ENCODE results near the gene ZNF423. TPM values are rescaled to one million over a fixed set of nuclear protein-coding genes. Genes with fewer than 3 reads are reported as not detected.

Gene ZNF423
- total RNA-seq, 4 donors from 2014 or later = 4.1 to 20.2 (median 10.3) TPM

DNA sequence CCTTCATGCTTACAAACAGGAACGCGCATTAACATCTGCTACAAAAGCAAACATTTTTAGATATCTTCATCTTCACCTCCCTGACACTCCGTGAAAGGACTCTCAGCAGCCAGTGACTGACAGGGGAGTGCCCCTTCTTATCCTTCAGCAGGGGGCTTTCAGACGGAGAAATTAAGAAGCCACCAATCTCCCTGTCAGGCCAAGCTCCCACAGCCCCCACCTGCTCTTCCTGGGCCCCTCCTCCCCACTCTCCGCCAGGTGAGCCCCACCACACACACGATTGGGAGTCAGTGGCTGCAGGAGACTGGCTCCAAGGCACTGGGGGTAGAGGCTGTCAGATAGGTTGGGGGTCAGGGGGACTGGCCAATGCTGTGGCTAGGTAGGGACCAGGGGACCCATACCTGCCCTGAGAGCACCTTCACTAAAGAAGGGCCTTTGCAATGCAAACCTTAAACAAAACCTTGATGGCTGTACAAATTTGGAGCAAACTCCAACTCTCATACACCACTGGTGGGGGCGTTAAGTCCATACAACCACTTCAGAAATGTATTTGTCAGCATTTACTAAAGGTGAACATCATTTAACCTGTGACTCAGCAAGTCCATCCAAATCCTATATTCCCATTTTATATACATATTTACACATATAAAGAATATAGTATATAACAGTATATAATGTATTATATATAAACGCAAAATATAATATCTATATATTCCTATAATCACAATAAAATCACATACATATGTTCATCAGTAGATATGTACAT, 232.2 kb downstream of the ZNF423 start:
- TF ChIP-seq, protein P1, sequence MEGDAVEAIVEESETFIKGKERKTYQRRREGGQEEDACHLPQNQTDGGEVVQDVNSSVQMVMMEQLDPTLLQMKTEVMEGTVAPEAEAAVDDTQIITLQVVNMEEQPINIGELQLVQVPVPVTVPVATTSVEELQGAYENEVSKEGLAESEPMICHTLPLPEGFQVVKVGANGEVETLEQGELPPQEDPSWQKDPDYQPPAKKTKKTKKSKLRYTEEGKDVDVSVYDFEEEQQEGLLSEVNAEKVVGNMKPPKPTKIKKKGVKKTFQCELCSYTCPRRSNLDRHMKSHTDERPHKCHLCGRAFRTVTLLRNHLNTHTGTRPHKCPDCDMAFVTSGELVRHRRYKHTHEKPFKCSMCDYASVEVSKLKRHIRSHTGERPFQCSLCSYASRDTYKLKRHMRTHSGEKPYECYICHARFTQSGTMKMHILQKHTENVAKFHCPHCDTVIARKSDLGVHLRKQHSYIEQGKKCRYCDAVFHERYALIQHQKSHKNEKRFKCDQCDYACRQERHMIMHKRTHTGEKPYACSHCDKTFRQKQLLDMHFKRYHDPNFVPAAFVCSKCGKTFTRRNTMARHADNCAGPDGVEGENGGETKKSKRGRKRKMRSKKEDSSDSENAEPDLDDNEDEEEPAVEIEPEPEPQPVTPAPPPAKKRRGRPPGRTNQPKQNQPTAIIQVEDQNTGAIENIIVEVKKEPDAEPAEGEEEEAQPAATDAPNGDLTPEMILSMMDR (IDR thresholded peaks at IDR 0.05; ENCODE audit: low read depth) = no peak

DNA sequence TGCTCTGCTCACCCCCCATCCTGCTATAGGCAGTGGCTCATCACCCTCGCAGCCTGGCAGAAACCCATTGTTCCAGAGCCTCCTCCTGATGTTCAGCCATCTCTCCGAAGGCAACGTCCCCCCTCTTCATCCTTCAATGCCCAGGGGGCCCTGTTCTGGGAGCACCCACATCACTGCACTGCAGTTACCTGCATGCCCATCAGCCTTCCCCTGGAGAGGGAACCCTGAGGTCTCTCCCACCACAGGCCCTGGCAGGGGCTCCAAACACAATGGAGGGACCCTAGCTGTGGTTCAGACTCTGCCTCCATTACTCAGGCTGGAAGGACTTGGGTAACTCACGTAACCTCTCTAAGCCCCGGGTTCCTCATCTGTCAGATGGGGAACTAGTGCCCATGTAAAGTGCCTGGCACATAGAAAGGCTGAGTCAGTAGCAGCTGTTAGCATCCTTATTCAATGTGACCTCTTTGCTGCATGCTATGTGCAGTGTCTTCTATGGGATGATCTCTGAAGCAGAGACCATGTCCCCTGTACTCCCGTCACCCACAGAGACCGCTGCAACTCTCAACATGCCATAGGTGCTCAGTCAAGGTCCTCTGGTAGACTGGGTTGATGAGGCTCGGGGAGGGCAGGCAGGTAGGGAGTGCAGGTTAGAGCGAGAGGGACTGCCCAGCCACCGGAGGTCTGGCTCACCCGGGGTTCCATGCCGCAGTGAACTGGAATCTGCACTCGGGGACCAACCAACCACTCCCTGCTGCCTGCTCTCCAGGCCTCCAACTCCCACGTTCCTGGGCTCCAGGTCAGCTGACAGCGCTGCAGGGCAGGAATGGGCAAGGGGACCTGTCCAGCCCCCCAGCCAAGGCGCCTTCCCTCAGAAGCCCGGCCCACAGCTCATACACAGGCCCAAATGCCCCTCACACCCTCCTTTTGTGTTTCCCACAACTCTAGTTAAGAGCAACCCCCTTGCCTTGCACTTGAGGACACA, 233.2 kb downstream of the ZNF423 start:
- TF ChIP-seq, protein P1 (IDR thresholded peaks at IDR 0.05; ENCODE audit: low read depth) = no peak

- TF ChIP-seq, protein P1 (IDR thresholded peaks at IDR 0.05; ENCODE audit: low read depth) = no peak
Measured at GRCh38 chr16:49622084-49622390, 233.9 kb downstream of the ZNF423 start.

GRCh38 chr16:49621241-49622083, 234.4 kb downstream of the ZNF423 start:
- TF ChIP-seq, protein P1 (IDR thresholded peaks at IDR 0.05; ENCODE audit: low read depth) = no peak

GRCh38 chr16:49620869-49621240, 235.1 kb downstream of the ZNF423 start:
- TF ChIP-seq, protein P1 (IDR thresholded peaks at IDR 0.05; ENCODE audit: low read depth) = no peak

DNA sequence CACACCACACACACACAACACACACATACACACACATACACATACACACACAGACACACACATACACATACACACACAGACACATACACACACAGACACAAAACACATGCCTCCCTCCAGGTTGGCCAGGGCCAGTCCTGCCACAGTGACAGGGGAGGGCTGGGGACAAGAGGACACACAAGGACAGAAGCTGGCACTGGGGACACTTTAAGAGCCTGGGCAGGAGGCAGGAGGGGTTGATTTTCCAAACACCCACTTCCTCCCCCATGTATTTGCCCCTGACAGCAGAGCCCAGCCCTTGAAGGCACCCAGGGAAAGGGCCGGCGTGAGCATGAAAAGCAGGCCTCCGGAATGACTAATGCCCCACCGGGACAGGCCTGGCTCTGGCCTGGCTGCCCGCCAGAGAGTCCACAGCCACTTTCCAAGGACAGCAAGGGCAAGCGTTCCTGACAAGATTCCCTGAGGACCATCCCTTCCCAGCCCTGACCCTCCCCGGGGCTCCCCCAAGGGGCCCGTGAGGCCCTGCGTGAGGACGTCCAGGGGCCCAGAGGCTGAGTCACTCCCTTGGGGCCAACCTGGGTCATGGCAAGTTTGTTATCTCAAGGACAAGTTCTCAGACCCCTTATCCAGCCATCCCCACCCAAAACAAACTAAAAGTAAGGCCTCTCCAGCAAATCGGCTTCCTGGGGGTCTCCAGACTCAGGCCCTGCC, 235.6 kb downstream of the ZNF423 start:
- TF ChIP-seq, protein P1 (IDR thresholded peaks at IDR 0.05; ENCODE audit: low read depth) = no peak

All from subcutaneous adipose tissue (tissue), 4 donors.